PC-3 (cell line): ENCODE measurements around the gene CNTN4. TPM values are rescaled to one million over a fixed set of nuclear protein-coding genes. Genes with fewer than 3 reads are reported as not detected.

Experiments
- ATAC-seq: fragments of 200-7000 bp; cut with Tn5 transposase; 2 replicates; pipeline ENCODE4 v1.9.1; 2020; ENCODE audit warnings: mild to moderate bottlenecking, moderate library complexity
- BruUV-seq: library from RNA; stranded (reverse); fragments of 400-500 nt; replicated peaks from 2 replicates; lab custom pipeline; 2021; lab: Mats Ljungman, UMichigan
- CTCF ChIA-PET: fragments of 300-600 bp; sonication (Branson Sonifier 250); formaldehyde crosslinking; loops from one replicate; lab custom pipeline; 2022; ENCODE audit warnings: antibody characterized with exemption; lab: Charles Lee
- POLR2A ChIA-PET: fragments of 300-600 bp; sonication (Branson Sonifier 250); formaldehyde crosslinking; loops from one replicate; lab custom pipeline; 2022; ENCODE audit warnings: antibody characterized with exemption; ENCODE audit not compliant: unreplicated experiment; lab: Charles Lee
- DNase-seq: peaks from one replicate; pipeline ENCODE4 v3.0.0-alpha.2; 2015
- H2AFZ ChIP-seq: fragments of 300-600 bp; sonication (generic); 2 replicates; pipeline ENCODE4 v1.6.0; 2016; ENCODE audit warnings: antibody characterized with exemption, low read length
- H3F3A ChIP-seq: fragments of 300-600 bp; sonication (generic); one replicate; pipeline ENCODE4 v1.6.0; 2017; ENCODE audit warnings: antibody characterized with exemption, low read length, control low read depth, mild to moderate bottlenecking; ENCODE audit not compliant: unreplicated experiment
- H3K27ac ChIP-seq: fragments of 300-600 bp; sonication (generic); 2 replicates; pipeline ENCODE4 v1.5.1; 2016; ENCODE audit warnings: mild to moderate bottlenecking, low read length
- H3K27me3 ChIP-seq: fragments of 300-600 bp; sonication (generic); 2 replicates; pipeline ENCODE4 v1.6.1; 2016; ENCODE audit warnings: low read length, mixed read lengths
- H3K36me3 ChIP-seq: fragments of 300-600 bp; sonication (generic); 2 replicates; pipeline ENCODE4 v1.6.1; 2016; ENCODE audit warnings: low read depth, mixed run types, low read length, mixed read lengths
- H3K4me1 ChIP-seq: fragments of 300-600 bp; sonication (generic); 2 replicates; pipeline ENCODE4 v1.5.1; 2016; ENCODE audit warnings: low read length; ENCODE audit not compliant: insufficient read depth
- H3K4me2 ChIP-seq: fragments of 300-600 bp; sonication (generic); 2 replicates; pipeline ENCODE4 v1.6.0; 2016; ENCODE audit warnings: low read length
- H3K4me3 ChIP-seq: fragments of 300-600 bp; sonication (generic); 2 replicates; pipeline ENCODE4 v1.5.1; 2016; ENCODE audit warnings: mild to moderate bottlenecking, low read length, mixed read lengths
- H3K79me2 ChIP-seq: fragments of 300-600 bp; sonication (generic); 2 replicates; pipeline ENCODE4 v1.6.1; 2017; ENCODE audit warnings: low read length, mixed read lengths
- H3K9ac ChIP-seq: fragments of 300-600 bp; sonication (generic); 2 replicates; pipeline ENCODE4 v1.6.0; 2016; ENCODE audit warnings: mild to moderate bottlenecking, low read length
- H3K9me2 ChIP-seq: fragments of 300-600 bp; sonication (generic); replicated peaks from 2 replicates; pipeline ENCODE4 v1.6.1; 2016; ENCODE audit warnings: mixed run types, low read length, mixed read lengths
- H3K9me3 ChIP-seq: fragments of 300-600 bp; sonication (generic); 2 replicates; pipeline ENCODE4 v1.6.1; 2016; ENCODE audit warnings: low read length, mixed read lengths
- H4K20me1 ChIP-seq: fragments of 300-600 bp; sonication (generic); 2 replicates; pipeline ENCODE4 v1.6.1; 2016; ENCODE audit warnings: low read length, mixed read lengths
- EZH2 ChIP-seq: fragments of 300-600 bp; sonication (generic); IDR thresholded peaks from one replicate; pipeline ENCODE4 v1.6.1; 2017; ENCODE audit warnings: antibody characterized with exemption, mild to moderate bottlenecking, low read length; ENCODE audit not compliant: unreplicated experiment
- EZH2phosphoT487 ChIP-seq: fragments of 300-600 bp; sonication (generic); IDR thresholded peaks from 2 replicates; pipeline ENCODE4 v1.6.1; 2018; ENCODE audit warnings: mild to moderate bottlenecking, antibody characterized with exemption, low read length, borderline replicate concordance
- intact Hi-C: fragments of 100-400 bp; cut with micrococcal nuclease; formaldehyde crosslinking; loops from 2 replicates; pipeline ENCODE4 v1.9.0; 2023
- total RNA-seq: library from RNA; depleted of rRNA; stranded (reverse); fragments of >200 nt; gene quantifications from 2 replicates; pipeline ENCODE4 v1.2.3, GENCODE V29; 2014
- TF ChIP-seq, protein P1 (sequence below): fragments of 300-600 bp; sonication (generic); conservative IDR thresholded peaks from 2 replicates; pipeline ENCODE4 v1.5.1; 2017; ENCODE audit warnings: antibody characterized with exemption, low read depth, mild to moderate bottlenecking, low read length

The CNTN4 gene
- total RNA-seq, 1 experiment from 2014 or later: not detected

DNA sequence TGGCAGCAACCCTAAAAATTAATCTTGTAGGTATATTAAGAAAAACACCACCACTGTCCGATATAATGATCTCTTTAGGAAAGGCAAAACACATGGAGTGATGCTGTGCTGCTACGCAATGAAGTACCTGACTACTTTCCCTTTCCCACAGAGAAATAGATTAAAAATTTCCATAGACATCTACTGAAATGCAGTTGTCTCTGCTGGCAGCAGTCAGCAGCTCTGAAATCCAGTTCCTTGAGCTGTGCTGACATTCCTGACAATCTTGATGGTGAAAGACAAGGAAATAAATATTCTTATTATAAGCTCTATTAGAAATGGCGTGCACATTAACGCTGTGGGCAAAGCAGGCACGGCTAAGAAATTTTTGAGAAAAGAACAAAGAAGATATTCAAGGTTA lies 723.9 kb downstream of the CNTN4 start:
- Histone ChIP-seq H3F3A (no peaks in the 10 kb centered on the region), H3K9ac (no peak overlapping the region), H3K9me2 (no peaks in the 10 kb centered on the region), H3K9me3 (peaks cover 14% of the 10 kb centered on the region; the same call in 1 of the 2 replicates), H3K4me1 (no peaks in the 10 kb centered on the region), H3K4me2 (no peak overlapping the region), H4K20me1 (no peaks in the 10 kb centered on the region), H3K27me3 (no peaks in the 10 kb centered on the region), H3K79me2 (no peaks in the 10 kb centered on the region), H3K36me3 (no peaks in the 10 kb centered on the region), H3K4me3 (no peak overlapping the region), H3K27ac (no peak overlapping the region), H2AFZ (no peak overlapping the region)
- CTCF ChIA-PET: no interaction called here
- BruUV-seq: no TSS peak
- TF ChIP-seq, protein P1, sequence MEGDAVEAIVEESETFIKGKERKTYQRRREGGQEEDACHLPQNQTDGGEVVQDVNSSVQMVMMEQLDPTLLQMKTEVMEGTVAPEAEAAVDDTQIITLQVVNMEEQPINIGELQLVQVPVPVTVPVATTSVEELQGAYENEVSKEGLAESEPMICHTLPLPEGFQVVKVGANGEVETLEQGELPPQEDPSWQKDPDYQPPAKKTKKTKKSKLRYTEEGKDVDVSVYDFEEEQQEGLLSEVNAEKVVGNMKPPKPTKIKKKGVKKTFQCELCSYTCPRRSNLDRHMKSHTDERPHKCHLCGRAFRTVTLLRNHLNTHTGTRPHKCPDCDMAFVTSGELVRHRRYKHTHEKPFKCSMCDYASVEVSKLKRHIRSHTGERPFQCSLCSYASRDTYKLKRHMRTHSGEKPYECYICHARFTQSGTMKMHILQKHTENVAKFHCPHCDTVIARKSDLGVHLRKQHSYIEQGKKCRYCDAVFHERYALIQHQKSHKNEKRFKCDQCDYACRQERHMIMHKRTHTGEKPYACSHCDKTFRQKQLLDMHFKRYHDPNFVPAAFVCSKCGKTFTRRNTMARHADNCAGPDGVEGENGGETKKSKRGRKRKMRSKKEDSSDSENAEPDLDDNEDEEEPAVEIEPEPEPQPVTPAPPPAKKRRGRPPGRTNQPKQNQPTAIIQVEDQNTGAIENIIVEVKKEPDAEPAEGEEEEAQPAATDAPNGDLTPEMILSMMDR: no peak
- TF ChIP-seq EZH2 (no peak), EZH2phosphoT487 (no peak)
- DNase-seq (no peak), ATAC-seq (no peak)
- intact Hi-C loops: no loop called here
- POLR2A ChIA-PET: no interaction called here

DNA sequence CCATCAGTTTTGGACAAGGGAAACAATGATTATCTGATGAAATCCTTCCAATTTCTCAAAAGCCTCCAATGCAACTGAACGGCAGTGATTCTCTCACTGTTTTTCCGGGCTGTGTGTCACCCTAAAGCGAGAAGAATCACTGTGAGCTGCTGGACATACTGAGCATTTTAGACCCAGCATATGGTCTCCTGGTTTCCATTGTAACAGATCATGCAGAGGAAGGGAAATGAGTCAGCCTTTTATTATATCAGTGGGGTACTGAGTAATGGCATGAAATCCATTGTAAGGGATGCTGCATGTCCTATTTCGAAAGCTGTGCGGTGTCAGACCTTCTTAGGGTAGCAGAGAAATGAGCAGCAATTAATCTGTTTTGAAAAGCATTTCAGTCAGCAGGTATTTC lies 724.4 kb downstream of the CNTN4 start:
- no peak overlapping the region for H3K4me3 ChIP-seq
- peak; percentile 2 for DNase-seq

More for the DNA sequence above, 724.4 kb downstream of the CNTN4 start:
- CTCF ChIA-PET: no interaction called here
- H3K9me2 ChIP-seq: no peaks in the 10 kb centered on the region
- no peak overlapping the region for H3K27ac ChIP-seq
- BruUV-seq: no TSS peak
- no peak overlapping the region for H3K9ac ChIP-seq
- H3K79me2 ChIP-seq: no peaks in the 10 kb centered on the region
- H3K36me3 ChIP-seq: no peaks in the 10 kb centered on the region
- no peaks in the 10 kb centered on the region for H3K27me3 ChIP-seq
- TF ChIP-seq EZH2phosphoT487 (no peak), EZH2 (no peak)
- TF ChIP-seq, protein P1: no peak
- POLR2A ChIA-PET: no interaction called here
- no peak overlapping the region for H3K4me2 ChIP-seq
- H3K9me3 ChIP-seq: peaks cover 14% of the 10 kb centered on the region; the same call in 1 of the 2 replicates
- H4K20me1 ChIP-seq: no peaks in the 10 kb centered on the region
- no peaks in the 10 kb centered on the region for H3F3A ChIP-seq
- no peaks in the 10 kb centered on the region for H3K4me1 ChIP-seq
- no peak for ATAC-seq
- intact Hi-C loops: no loop called here
- H2AFZ ChIP-seq: no peak overlapping the region
